ENCODE measurements around the gene SPDYE5. TPM values are rescaled to one million over a fixed set of nuclear protein-coding genes. Genes with fewer than 3 reads are reported as not detected.

Gene SPDYE5
- polyA plus RNA-seq, 3 donors, result 0.79 to 1.2 (median 1.0) TPM

- no peak for DNase-seq (ENCODE audit: low read depth in 3 of 3, low spot score in 2 of 3)
Observed at GRCh38 chr7:75536491-75536890, 44.4 kb downstream of the SPDYE5 start.

DNA sequence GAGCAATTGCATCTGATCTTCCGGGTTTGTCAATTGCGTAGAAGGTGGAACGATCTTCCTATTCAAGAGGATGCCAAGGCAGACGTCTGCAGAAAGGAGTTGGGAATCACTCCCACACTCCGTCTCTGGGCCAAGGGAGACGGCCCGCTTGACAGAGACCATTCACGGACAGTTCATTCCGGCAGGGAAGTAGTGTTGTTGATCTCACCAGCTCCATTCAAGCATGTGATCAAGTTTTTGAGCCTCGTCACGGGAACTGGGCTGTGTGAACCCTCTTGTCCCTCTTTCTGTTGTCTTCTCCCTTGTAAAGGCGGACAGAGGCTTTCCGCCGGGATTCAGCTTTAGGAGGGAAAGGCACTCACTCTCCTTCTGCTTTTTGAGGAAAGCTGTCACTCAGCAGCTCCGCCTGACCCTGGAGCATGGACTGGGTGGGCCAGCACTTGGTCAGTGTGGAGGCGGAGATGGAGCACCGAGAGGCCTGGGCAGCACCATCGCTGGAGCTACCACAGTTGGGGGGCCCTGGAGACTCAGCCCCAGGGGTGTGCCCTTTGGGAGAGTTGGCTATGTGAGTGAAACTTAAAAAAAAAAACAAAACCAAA lies 44.9 kb downstream of the SPDYE5 start:
- DNase-seq (ENCODE audit: low read depth in 3 of 3, low spot score in 2 of 3), result no peak

DNA sequence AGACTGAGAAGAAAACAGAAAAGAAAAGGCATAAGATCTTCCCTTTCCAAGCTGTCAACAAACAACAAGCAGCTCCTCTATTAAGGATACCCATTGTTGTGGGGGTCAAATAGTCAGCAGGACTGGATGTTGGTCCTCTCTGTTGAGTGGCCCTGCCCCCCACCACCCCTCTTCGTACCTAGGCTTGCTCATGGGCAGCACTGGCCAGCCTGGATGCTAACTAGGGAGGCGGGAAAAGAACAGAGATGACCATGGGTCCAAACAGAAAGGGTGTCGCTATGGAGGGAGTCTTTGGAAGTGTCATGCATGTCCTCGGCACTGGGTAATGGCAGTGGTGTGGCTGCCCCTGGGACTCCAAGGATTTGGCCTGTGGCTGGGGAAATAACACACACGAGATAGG lies 45.6 kb downstream of the SPDYE5 start:
- DNase-seq (ENCODE audit: low read depth in 3 of 3, low spot score in 2 of 3), result no peak

DNA sequence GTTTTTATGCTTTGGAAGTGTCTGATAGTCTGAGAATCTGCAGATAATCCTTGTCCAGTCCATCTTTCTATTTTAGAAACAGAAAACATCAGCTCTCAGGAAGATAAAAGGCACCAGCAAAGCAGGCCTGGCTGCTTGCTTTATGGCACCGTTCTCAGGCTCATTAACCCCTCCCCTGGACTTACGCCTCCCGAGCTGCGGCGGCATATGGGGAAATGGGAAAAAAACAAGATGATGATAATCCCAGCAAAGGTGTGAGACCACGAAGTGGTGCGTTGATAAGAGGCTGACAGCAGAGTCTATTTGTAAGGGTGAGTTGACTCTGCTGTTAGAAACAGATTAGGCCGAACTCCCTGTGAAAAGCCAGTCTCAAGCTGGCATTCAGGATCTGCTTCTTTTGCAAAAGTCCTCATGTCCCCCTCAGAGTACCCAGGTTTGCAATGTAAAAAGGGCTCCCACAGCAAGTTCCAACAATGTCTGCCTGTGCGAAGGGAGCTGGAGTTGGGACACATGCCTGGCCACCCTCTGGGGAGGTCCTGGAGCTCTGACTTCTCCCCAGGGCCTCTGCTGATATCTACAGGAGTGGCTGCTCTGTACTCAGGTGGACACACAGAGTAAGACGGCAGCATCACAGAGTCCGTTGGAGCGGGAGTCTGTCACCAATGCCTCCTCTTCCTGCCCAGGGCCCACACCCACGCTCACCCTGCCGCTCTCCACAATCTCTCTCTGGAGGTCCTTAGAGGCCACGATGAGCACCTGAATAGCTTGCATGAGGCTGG lies 54.3 kb downstream of the SPDYE5 start:
- no peak for DNase-seq (ENCODE audit: low read depth in 3 of 3, low spot score in 2 of 3)

Other genes with a start within 250 kb of the SPDYE5 start
- gene TRIM73, start 96.7 kb upstream of the SPDYE5 start, polyA plus RNA-seq (ENCODE audit: insufficient read length in 3 of 3), result 1 to 10 TPM; 2.6 to 3.3 (median 2.7) TPM
- 10 to 100 TPM; 51.9 to 57.8 (median 52.9) TPM for gene POM121C, start 6.0 kb upstream of the SPDYE5 start, polyA plus RNA-seq (ENCODE audit: insufficient read length in 3 of 3)
- 10 to 100 TPM; 34.5 to 38.7 (median 37.6) TPM for gene HIP1, start 246.6 kb downstream of the SPDYE5 start, polyA plus RNA-seq (ENCODE audit: insufficient read length in 3 of 3)